ENCODE data around the gene ZNF362. TPM values are rescaled to one million over a fixed set of nuclear protein-coding genes. Genes with fewer than 3 reads are reported as not detected.
"Not testable (repeated sequence)": the region's sequence is repeated elsewhere in the genome, so short reads cannot be mapped to it uniquely, and the experiment has no call there.

ZNF362 gene
- total and polyA plus RNA-seq, 2 experiments from 2014 or later: 11.0 to 12.9 TPM

- TF ChIP-seq ZNF462 (CRISPR knock-in tag; IDR thresholded peaks at IDR 0.05): no peak
- no peak for TF ChIP-seq CREB1 (CRISPR knock-in tag; IDR thresholded peaks at IDR 0.05; ENCODE audit: low read depth)
Observed at GRCh38 chr1:33307494-33307864, 51.2 kb downstream of the ZNF362 start (continued).

GRCh38 chr1:33309351-33309750, 53.1 kb downstream of the ZNF362 start:
- H3K9me3 Mint-ChIP-seq; H4K20me1 ChIP-seq (replicated peaks; ENCODE audit: insufficient read depth); H3K4me1 Mint-ChIP-seq; H3K4me3 ChIP-seq; H3K4me3 Mint-ChIP-seq; H3K79me2 ChIP-seq (replicated peaks; ENCODE audit: insufficient read depth); H2AFZ ChIP-seq; H3K36me3 ChIP-seq (ENCODE audit: insufficient read depth); H3K4me2 ChIP-seq; H3F3A ChIP-seq (replicated peaks; ENCODE audit: low read depth); ATAC-seq; H3K9me2 ChIP-seq (ENCODE audit: insufficient read depth); H3K27ac ChIP-seq (ENCODE audit: low read depth); H3K27ac Mint-ChIP-seq; H3K4me1 ChIP-seq (ENCODE audit: insufficient read depth); H3K36me3 Mint-ChIP-seq (ENCODE audit: low read depth); DNase-seq (ENCODE audit: low spot score): not testable (repeated sequence)
- peaks cover 36% of the 10 kb centered on the region for H3K27me3 Mint-ChIP-seq (ENCODE audit: insufficient read depth, low read depth, poor library complexity)
- H3K27me3 ChIP-seq (ENCODE audit: insufficient read depth): peaks cover 32% of the 10 kb centered on the region

GRCh38 chr1:33310702-33311101, 54.4 kb downstream of the ZNF362 start:
- no peaks in the 10 kb centered on the region for H3K79me2 ChIP-seq (replicated peaks; ENCODE audit: insufficient read depth)
- H3K4me2 ChIP-seq: no peak overlapping the region
- DNase-seq (ENCODE audit: low spot score): no peak
- no peak overlapping the region for H3K27ac Mint-ChIP-seq
- H3K36me3 Mint-ChIP-seq (ENCODE audit: low read depth): no peaks in the 10 kb centered on the region
- H3K36me3 ChIP-seq (ENCODE audit: insufficient read depth): no peaks in the 10 kb centered on the region
- H3K4me3 ChIP-seq: no peak overlapping the region
- H3F3A ChIP-seq (replicated peaks; ENCODE audit: low read depth): no peaks in the 10 kb centered on the region
- no peak overlapping the region for H3K27ac ChIP-seq (ENCODE audit: low read depth)
- H3K4me1 ChIP-seq (ENCODE audit: insufficient read depth): peaks cover 5% of the 10 kb centered on the region; the same call in 1 of the 2 replicates
- H4K20me1 ChIP-seq (replicated peaks; ENCODE audit: insufficient read depth): no peaks in the 10 kb centered on the region; the same call in 1 of the 2 replicates
- H3K4me1 Mint-ChIP-seq: peaks cover 3% of the 10 kb centered on the region
- peaks cover 32% of the 10 kb centered on the region for H3K27me3 Mint-ChIP-seq (ENCODE audit: insufficient read depth, low read depth, poor library complexity)
- no peak overlapping the region for H2AFZ ChIP-seq
- H3K27me3 ChIP-seq (ENCODE audit: insufficient read depth): peaks cover 21% of the 10 kb centered on the region
- H3K4me3 Mint-ChIP-seq: no peak overlapping the region
- no peaks in the 10 kb centered on the region for H3K9me2 ChIP-seq (ENCODE audit: insufficient read depth)
- H3K9me3 Mint-ChIP-seq: peaks cover 8% of the 10 kb centered on the region; the same call in 2 of the 3 replicates
- ATAC-seq: no peak
- no peak for TF ChIP-seq JUNB (IDR thresholded peaks at IDR 0.05; ENCODE audit: unreplicated experiment)
- no peak for TF ChIP-seq CREB1 (CRISPR knock-in tag; IDR thresholded peaks at IDR 0.05; ENCODE audit: low read depth)
- TF ChIP-seq EZH2phosphoT487 (IDR thresholded peaks at IDR 0.05; ENCODE audit: unreplicated experiment): no peak
- TF ChIP-seq REST (IDR thresholded peaks at IDR 0.05; ENCODE audit: unreplicated experiment): no peak
- no peak for TF ChIP-seq ZNF331 (CRISPR knock-in tag; IDR thresholded peaks at IDR 0.05; ENCODE audit: low read depth)
- no peak for TF ChIP-seq ETS1 (IDR thresholded peaks at IDR 0.05)
- TF ChIP-seq NANOG (IDR thresholded peaks at IDR 0.05; ENCODE audit: borderline replicate concordance): no peak
